Peyer's patch (tissue), 4 donors: ENCODE data around the gene MYL7.

Experiments
- POLR2A ChIP-seq, 2 donors: fragments of 450-650 bp; IDR thresholded peaks; one replicate each; pipeline ENCODE4 v1.5.1; 2017; ENCODE audit warnings: antibody characterized with exemption in 2 of 2, mild to moderate bottlenecking in 2 of 2, moderate library complexity in 2 of 2
- TF ChIP-seq, protein P1 (sequence below), 6 experiments: fragments of 450-650 bp in 4 of 6; fragments of 200-600 bp in 2 of 6; sonication (generic) in 1 of 6; IDR thresholded peaks; one replicate each; pipeline ENCODE4 v1.5.1; 2017 to 2019; ENCODE audit warnings: antibody characterized with exemption in 6 of 6, mild to moderate bottlenecking in 3 of 6, moderate library complexity in 1 of 6

DNA sequence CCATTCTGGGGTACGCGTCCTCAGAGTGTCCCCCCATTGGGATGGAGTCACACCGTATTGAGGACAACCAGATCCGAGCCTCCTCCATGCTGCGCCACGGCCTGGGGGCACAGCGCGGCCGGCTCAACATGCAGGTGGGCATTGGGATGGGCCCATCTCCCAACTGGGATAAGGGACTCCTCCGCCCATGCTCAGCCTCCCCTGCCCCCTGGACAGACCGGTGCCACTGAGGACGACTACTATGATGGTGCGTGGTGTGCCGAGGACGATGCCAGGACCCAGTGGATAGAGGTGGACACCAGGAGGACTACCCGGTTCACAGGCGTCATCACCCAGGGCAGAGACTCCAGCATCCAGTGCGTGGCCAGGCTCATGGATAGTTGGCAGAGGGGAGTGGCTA, 31.1 kb downstream of the MYL7 start:
- TF ChIP-seq, protein P1, sequence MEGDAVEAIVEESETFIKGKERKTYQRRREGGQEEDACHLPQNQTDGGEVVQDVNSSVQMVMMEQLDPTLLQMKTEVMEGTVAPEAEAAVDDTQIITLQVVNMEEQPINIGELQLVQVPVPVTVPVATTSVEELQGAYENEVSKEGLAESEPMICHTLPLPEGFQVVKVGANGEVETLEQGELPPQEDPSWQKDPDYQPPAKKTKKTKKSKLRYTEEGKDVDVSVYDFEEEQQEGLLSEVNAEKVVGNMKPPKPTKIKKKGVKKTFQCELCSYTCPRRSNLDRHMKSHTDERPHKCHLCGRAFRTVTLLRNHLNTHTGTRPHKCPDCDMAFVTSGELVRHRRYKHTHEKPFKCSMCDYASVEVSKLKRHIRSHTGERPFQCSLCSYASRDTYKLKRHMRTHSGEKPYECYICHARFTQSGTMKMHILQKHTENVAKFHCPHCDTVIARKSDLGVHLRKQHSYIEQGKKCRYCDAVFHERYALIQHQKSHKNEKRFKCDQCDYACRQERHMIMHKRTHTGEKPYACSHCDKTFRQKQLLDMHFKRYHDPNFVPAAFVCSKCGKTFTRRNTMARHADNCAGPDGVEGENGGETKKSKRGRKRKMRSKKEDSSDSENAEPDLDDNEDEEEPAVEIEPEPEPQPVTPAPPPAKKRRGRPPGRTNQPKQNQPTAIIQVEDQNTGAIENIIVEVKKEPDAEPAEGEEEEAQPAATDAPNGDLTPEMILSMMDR (IDR thresholded peaks at IDR 0.05) = no peak
- no peak for TF ChIP-seq POLR2A (IDR thresholded peaks at IDR 0.05)
